ENCODE measurements around the gene ITPR1.
"Not testable (repeated sequence)": the region's sequence is repeated elsewhere in the genome, so short reads cannot be mapped to it uniquely, and the experiment has no call there.

The ITPR1 gene

GRCh38 chr3:4574426-4574965, 81.3 kb downstream of the ITPR1 start:
- DNase-seq: no peak

- no peak for DNase-seq
Measured at GRCh38 chr3:4575381-4575780, 82.2 kb downstream of the ITPR1 start.

GRCh38 chr3:4577721-4578120, 84.6 kb downstream of the ITPR1 start:
- no peak for DNase-seq

GRCh38 chr3:4580346-4581123, 87.4 kb downstream of the ITPR1 start:
- no peak for DNase-seq

- DNase-seq: no peak
Measured at GRCh38 chr3:4581124-4581424, 87.9 kb downstream of the ITPR1 start.

GRCh38 chr3:4581498-4581897, 88.3 kb downstream of the ITPR1 start:
- no peak for DNase-seq

GRCh38 chr3:4581920-4582611, 88.9 kb downstream of the ITPR1 start:
- DNase-seq: no peak

GRCh38 chr3:4582624-4583023, 89.5 kb downstream of the ITPR1 start:
- DNase-seq: no peak

GRCh38 chr3:4583416-4583815, 90.3 kb downstream of the ITPR1 start:
- no peak for DNase-seq

- no peak for DNase-seq
Measured at GRCh38 chr3:4584456-4585249, 91.5 kb downstream of the ITPR1 start.

- DNase-seq: no peak
Measured at GRCh38 chr3:4586381-4586780, 93.2 kb downstream of the ITPR1 start.

GRCh38 chr3:4587061-4587837, 94.1 kb downstream of the ITPR1 start:
- no peak for DNase-seq

GRCh38 chr3:4587838-4588105, 94.6 kb downstream of the ITPR1 start:
- no peak for DNase-seq

- no peak for DNase-seq
Measured at GRCh38 chr3:4588466-4588865, 95.3 kb downstream of the ITPR1 start.

GRCh38 chr3:4589475-4590097, 96.4 kb downstream of the ITPR1 start:
- DNase-seq: no peak

GRCh38 chr3:4590849-4591248, 97.7 kb downstream of the ITPR1 start:
- DNase-seq: not testable (repeated sequence)

- no peak for DNase-seq
Measured at GRCh38 chr3:4591669-4592068, 98.5 kb downstream of the ITPR1 start.

- DNase-seq: no peak
Measured at GRCh38 chr3:4593014-4593413, 99.9 kb downstream of the ITPR1 start.

GRCh38 chr3:4595710-4596113, 102.6 kb downstream of the ITPR1 start:
- DNase-seq: no peak

- no peak for DNase-seq
Measured at GRCh38 chr3:4596612-4597011, 103.5 kb downstream of the ITPR1 start.

- DNase-seq: no peak
Measured at GRCh38 chr3:4597208-4597985, 104.2 kb downstream of the ITPR1 start.

GRCh38 chr3:4598232-4598631, 105.1 kb downstream of the ITPR1 start:
- DNase-seq: not testable (repeated sequence)
